Nephron progenitor cell (in vitro differentiated cells): ENCODE data around the gene NUP133.
"Not testable (repeated sequence)": the region's sequence is repeated elsewhere in the genome, so short reads cannot be mapped to it uniquely, and the experiment has no call there.

ENCODE experiments used
- DNase-seq: peaks from one replicate; pipeline ENCODE4 v3.0.0; 2021
- H3K27ac Mint-ChIP-seq: 2 replicates; pipeline ENCODE4 v1.8.0; 2021; ENCODE audit warnings: mild to moderate bottlenecking, moderate library complexity, mixed read lengths
- H3K27me3 Mint-ChIP-seq: 2 replicates; pipeline ENCODE4 v1.8.0; 2021; ENCODE audit warnings: mild to moderate bottlenecking, low read depth, mixed read lengths; ENCODE audit not compliant: poor library complexity
- H3K36me3 Mint-ChIP-seq: 2 replicates; pipeline ENCODE4 v1.8.0; 2021; ENCODE audit warnings: low read depth, mixed read lengths
- H3K4me1 Mint-ChIP-seq: 2 replicates; pipeline ENCODE4 v1.8.0; 2021; ENCODE audit warnings: mixed read lengths
- H3K4me3 Mint-ChIP-seq: 2 replicates; pipeline ENCODE4 v1.8.0; 2021; ENCODE audit warnings: mild to moderate bottlenecking, moderate library complexity, mixed read lengths
- H3K9me3 Mint-ChIP-seq: 2 replicates; pipeline ENCODE4 v1.8.0; 2021; ENCODE audit warnings: mild to moderate bottlenecking, moderate library complexity, mixed read lengths
- TF ChIP-seq, protein P1 (sequence below): fragments of 200-600 bp; sonication (generic); IDR thresholded peaks from 2 replicates; pipeline ENCODE4 v1.5.0; 2021; ENCODE audit warnings: antibody characterized with exemption

NUP133 gene

GRCh38 chr1:229523052-229523451 is 14.9 kb upstream of the NUP133 start:
- no peak overlapping the region for H3K4me3 Mint-ChIP-seq
- H3K27me3 Mint-ChIP-seq, result no peaks in the 10 kb centered on the region
- no peak for DNase-seq
- H3K9me3 Mint-ChIP-seq, result no peaks in the 10 kb centered on the region
- H3K36me3 Mint-ChIP-seq, result peaks cover 28% of the 10 kb centered on the region
- H3K4me1 Mint-ChIP-seq, result no peaks in the 10 kb centered on the region
- TF ChIP-seq, protein P1, sequence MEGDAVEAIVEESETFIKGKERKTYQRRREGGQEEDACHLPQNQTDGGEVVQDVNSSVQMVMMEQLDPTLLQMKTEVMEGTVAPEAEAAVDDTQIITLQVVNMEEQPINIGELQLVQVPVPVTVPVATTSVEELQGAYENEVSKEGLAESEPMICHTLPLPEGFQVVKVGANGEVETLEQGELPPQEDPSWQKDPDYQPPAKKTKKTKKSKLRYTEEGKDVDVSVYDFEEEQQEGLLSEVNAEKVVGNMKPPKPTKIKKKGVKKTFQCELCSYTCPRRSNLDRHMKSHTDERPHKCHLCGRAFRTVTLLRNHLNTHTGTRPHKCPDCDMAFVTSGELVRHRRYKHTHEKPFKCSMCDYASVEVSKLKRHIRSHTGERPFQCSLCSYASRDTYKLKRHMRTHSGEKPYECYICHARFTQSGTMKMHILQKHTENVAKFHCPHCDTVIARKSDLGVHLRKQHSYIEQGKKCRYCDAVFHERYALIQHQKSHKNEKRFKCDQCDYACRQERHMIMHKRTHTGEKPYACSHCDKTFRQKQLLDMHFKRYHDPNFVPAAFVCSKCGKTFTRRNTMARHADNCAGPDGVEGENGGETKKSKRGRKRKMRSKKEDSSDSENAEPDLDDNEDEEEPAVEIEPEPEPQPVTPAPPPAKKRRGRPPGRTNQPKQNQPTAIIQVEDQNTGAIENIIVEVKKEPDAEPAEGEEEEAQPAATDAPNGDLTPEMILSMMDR, result no peak
- H3K27ac Mint-ChIP-seq, result peak overlapping the region; percentile 53

DNA sequence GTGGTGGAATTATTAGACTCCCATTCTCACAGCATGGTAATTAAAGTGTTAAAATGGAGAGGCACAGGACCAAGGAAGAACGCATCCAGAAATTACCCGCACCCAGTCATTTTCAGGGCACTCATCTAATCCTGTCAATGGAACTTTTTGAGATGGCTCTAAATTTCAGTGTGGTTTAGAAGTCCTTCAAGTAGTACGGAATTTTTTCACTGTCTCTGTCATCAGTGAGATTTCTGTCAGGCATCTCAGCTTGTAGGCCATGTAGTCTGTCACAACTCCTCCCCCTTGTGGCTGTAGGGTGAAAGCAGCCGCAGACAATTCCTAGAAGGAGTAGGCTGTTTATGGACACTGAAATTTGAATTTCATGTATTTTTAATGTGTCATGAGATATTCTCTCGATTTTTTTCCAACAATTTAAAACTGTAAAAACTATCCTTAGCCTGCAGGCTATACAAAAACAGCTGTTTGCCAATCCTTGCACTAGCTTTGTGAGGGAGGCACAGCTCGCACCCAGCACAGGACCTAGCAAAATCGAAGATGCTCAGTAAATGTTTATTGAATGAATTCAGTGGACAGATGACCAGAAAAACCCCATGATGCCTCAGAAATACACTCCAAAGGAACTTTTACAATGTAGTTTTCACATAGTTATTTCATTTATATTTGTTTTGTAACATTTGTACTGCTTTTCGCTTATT is 6.6 kb upstream of the NUP133 start:
- peak; percentile 60 for DNase-seq
- H3K4me3 Mint-ChIP-seq, result no peak overlapping the region
- TF ChIP-seq, protein P1, result peak; percentile 80
- no peaks in the 10 kb centered on the region for H3K9me3 Mint-ChIP-seq
- no peaks in the 10 kb centered on the region for H3K27me3 Mint-ChIP-seq
- H3K27ac Mint-ChIP-seq, result no peak overlapping the region
- no peaks in the 10 kb centered on the region for H3K4me1 Mint-ChIP-seq
- H3K36me3 Mint-ChIP-seq, result peaks cover 5% of the 10 kb centered on the region

DNA sequence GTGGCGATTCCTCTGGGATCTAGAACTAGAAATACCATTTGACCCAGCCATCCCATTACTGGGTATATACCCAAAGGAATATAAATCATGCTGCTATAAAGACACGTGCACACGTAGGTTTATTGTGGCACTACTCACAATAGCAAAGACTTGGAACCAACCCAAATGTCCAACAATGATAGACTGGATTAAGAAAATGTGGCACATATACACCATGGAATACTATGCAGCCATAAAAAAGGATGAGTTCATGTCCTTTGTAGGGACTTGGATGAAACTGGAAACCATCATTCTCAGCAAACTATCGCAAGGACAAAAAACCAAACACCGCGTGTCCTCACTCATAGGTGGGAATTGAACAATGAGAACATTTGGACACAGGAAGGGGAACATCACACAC is 3.5 kb upstream of the NUP133 start:
- not testable (repeated sequence) for H3K27ac Mint-ChIP-seq, H3K4me3 Mint-ChIP-seq, H3K27me3 Mint-ChIP-seq, H3K9me3 Mint-ChIP-seq, DNase-seq, H3K36me3 Mint-ChIP-seq
- peaks cover 24% of the 10 kb centered on the region for H3K4me1 Mint-ChIP-seq

- not testable (repeated sequence) for DNase-seq, H3K27ac Mint-ChIP-seq
Measured at GRCh38 chr1:229511201-229511600, 3.1 kb upstream of the NUP133 start.

GRCh38 chr1:229509576-229509975 is 1.4 kb upstream of the NUP133 start:
- TF ChIP-seq, protein P1, result no peak
- H3K9me3 Mint-ChIP-seq, result no peaks in the 10 kb centered on the region
- DNase-seq, result no peak
- H3K27me3 Mint-ChIP-seq, result peaks cover 3% of the 10 kb centered on the region
- H3K36me3 Mint-ChIP-seq, result peaks cover 8% of the 10 kb centered on the region
- peak overlapping the region; percentile 93 for H3K4me3 Mint-ChIP-seq
- H3K4me1 Mint-ChIP-seq, result peaks cover 28% of the 10 kb centered on the region
- H3K27ac Mint-ChIP-seq, result no peak overlapping the region

More at GRCh38 chr1:229511201-229511600, 3.1 kb upstream of the NUP133 start:
- H3K9me3 Mint-ChIP-seq, H3K27me3 Mint-ChIP-seq, H3K36me3 Mint-ChIP-seq, H3K4me3 Mint-ChIP-seq: not testable (repeated sequence)
- peaks cover 28% of the 10 kb centered on the region for H3K4me1 Mint-ChIP-seq

DNA sequence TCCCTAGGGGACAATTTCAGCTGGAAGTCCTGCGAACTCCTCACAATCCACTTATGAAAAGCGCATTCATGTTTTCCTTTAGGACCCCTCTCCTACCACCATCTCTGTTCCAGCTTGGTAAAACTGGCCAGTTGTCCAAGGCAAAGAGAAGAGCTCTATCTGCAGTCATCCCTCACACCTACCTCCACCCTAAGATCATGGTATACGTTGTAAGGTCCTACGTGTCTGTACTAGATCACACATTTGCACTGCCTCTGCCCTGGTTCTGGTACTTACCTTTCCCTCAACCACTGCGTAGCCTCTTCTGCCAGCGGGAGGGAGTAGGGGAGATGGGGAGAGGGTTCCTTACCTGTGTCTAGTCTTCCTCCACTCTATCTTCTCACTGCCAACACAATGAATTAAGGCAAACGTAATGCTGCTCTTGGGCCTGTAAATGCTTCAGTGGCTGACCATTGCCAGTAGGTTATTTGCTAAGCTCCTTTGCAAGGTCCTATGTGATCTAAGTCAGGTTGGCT is 739 bp upstream of the NUP133 start:
- Mint-ChIP-seq H3K4me3 (peak overlapping the region; percentile 93), H3K36me3 (peaks cover 12% of the 10 kb centered on the region), H3K4me1 (peaks cover 28% of the 10 kb centered on the region), H3K27me3 (peaks cover 3% of the 10 kb centered on the region), H3K27ac (peak overlapping the region; percentile 90), H3K9me3 (no peaks in the 10 kb centered on the region)
- TF ChIP-seq, protein P1, result no peak
- no peak for DNase-seq

DNA sequence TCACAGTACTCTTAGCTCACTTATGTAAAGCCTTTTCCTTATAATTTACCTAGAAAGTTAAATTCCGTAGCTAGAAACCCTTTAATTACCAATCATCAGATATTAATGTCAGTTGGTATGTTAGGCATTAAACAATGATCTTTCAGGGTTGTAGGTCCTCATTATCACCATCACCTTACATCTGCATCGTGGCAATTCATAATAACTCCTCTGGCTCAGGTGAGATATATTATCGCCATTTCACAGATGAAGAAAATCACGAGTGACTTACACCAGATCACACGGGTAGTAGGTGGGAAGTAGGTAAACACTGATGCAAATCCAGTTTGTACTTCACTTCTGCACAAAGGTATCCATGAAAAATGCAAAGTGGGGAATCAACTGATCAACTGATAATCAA is 639 bp downstream of the NUP133 start:
- Mint-ChIP-seq H3K9me3 (no peaks in the 10 kb centered on the region), H3K4me1 (peaks cover 28% of the 10 kb centered on the region), H3K36me3 (peaks cover 17% of the 10 kb centered on the region), H3K27me3 (peaks cover 3% of the 10 kb centered on the region), H3K4me3 (peak overlapping the region; percentile 93), H3K27ac (peak overlapping the region; percentile 95)
- no peak for DNase-seq
- TF ChIP-seq, protein P1, result no peak
